Activated naive CD8-positive, alpha-beta T cell treated with anti-CD3 and anti-CD28 coated beads for 36 hours (primary cell): ENCODE data around the gene MGAT4B. TPM values are rescaled to one million over a fixed set of nuclear protein-coding genes. Genes with fewer than 3 reads are reported as not detected.
"Not testable (repeated sequence)": the region's sequence is repeated elsewhere in the genome, so short reads cannot be mapped to it uniquely, and the experiment has no call there.

Experiments used
- DNase-seq: peaks from one replicate; pipeline ENCODE4 v3.0.0; 2021
- H3K27ac Mint-ChIP-seq: one replicate; pipeline ENCODE4 v1.8.0; 2022; ENCODE audit warnings: mild to moderate bottlenecking, moderate library complexity, mixed read lengths
- H3K27me3 Mint-ChIP-seq: one replicate; pipeline ENCODE4 v1.8.0; 2022; ENCODE audit warnings: mild to moderate bottlenecking, mixed read lengths
- H3K36me3 Mint-ChIP-seq: one replicate; pipeline ENCODE4 v1.8.0; 2021; ENCODE audit warnings: mild to moderate bottlenecking, mixed read lengths
- H3K4me1 Mint-ChIP-seq: one replicate; pipeline ENCODE4 v1.8.0; 2021; ENCODE audit warnings: mixed read lengths
- H3K4me3 Mint-ChIP-seq: one replicate; pipeline ENCODE4 v1.8.0; 2022; ENCODE audit warnings: mild to moderate bottlenecking, moderate library complexity, mixed read lengths
- H3K9me3 Mint-ChIP-seq: one replicate; pipeline ENCODE4 v1.8.0; 2022; ENCODE audit warnings: mixed read lengths
- total RNA-seq, 2 experiments: library from RNA; stranded (reverse); gene quantifications; one replicate each; pipeline ENCODE4 v1.2.3, GENCODE V29; 2021

The MGAT4B gene
- 10 to 100 TPM; 67.9 to 71.5 TPM for total RNA-seq

- H3K36me3 Mint-ChIP-seq: peaks cover 17% of the 10 kb centered on the region
- no peaks in the 10 kb centered on the region for H3K27me3 Mint-ChIP-seq
- no peaks in the 10 kb centered on the region for H3K9me3 Mint-ChIP-seq
- peak within 1 kb of the TSS; percentile 63 for H3K27ac Mint-ChIP-seq
- DNase-seq: peak; percentile 80
- H3K4me3 Mint-ChIP-seq: peak within 1 kb of the TSS; percentile 75
- H3K4me1 Mint-ChIP-seq: peaks cover 30% of the 10 kb centered on the region
These were observed at the start of gene MGAT4B for GRCh38 chr5:179806250-179807048. TSS of gene MGAT4B (minus strand) at chr5:179806866. CDS start at chr5:179806583, 283 bp downstream.

DNA sequence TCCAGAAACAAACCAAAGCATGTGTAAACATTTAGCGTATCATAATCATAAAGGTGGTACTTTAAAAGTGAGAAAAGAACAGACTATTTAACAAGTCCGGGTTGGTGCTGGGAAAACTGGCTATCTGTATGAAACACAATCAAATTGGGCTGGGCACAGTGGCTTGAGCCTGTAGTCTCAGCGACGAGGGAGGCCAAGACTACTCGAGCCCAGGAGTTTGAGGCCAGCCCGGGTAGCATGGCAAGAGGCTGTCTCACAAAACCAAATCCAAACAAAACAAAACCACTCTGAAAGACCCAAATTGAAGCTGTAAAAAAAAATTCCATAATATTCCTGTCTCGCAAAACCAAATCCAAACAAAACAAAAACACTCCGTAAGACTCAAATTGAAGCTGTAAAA is 47.7 kb upstream of the MGAT4B start:
- H3K9me3 Mint-ChIP-seq: no peaks in the 10 kb centered on the region
- H3K27ac Mint-ChIP-seq: no peak overlapping the region
- H3K27me3 Mint-ChIP-seq: no peaks in the 10 kb centered on the region
- no peak for DNase-seq
- H3K4me3 Mint-ChIP-seq: no peak overlapping the region
- H3K4me1 Mint-ChIP-seq: peaks cover 10% of the 10 kb centered on the region
- H3K36me3 Mint-ChIP-seq: peaks cover 9% of the 10 kb centered on the region

DNA sequence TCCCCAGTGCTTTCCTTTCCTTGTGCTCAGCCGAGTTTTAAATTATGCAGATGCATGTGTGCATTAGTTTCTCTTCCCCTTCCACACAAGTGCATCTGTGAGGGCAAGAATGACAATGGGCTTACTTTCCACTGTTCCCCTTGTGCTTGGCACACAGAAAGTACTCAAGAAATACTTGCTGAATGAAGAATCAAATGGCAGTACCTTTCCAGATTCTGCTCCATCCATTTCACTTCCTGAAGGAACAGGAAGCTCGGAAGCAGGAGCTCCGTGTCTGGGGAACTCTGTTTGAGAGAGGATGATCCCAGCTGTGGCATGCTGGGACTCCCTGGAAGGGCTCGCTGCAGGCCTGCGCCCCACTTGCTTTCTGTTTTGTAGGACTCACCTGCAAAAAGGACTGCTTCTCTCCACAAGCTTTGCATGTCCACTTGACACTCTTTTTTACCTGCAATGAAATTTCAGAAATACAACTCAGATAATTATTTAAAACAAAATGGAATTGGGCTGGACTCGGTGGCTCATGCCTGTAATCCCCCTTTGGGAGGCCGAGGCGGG is 46.4 kb upstream of the MGAT4B start:
- peaks cover 10% of the 10 kb centered on the region for H3K4me1 Mint-ChIP-seq
- H3K36me3 Mint-ChIP-seq: peaks cover 9% of the 10 kb centered on the region
- H3K9me3 Mint-ChIP-seq: no peaks in the 10 kb centered on the region
- no peak overlapping the region for H3K27ac Mint-ChIP-seq
- H3K27me3 Mint-ChIP-seq: no peaks in the 10 kb centered on the region
- DNase-seq: no peak
- no peak overlapping the region for H3K4me3 Mint-ChIP-seq

GRCh38 chr5:179841621-179842020 is 35.0 kb upstream of the MGAT4B start:
- no peak for DNase-seq
- no peaks in the 10 kb centered on the region for H3K27me3 Mint-ChIP-seq
- H3K27ac Mint-ChIP-seq: no peak overlapping the region
- peaks cover 7% of the 10 kb centered on the region for H3K4me1 Mint-ChIP-seq
- H3K36me3 Mint-ChIP-seq: peaks cover 39% of the 10 kb centered on the region
- H3K9me3 Mint-ChIP-seq: peaks cover 4% of the 10 kb centered on the region
- no peak overlapping the region for H3K4me3 Mint-ChIP-seq

DNA sequence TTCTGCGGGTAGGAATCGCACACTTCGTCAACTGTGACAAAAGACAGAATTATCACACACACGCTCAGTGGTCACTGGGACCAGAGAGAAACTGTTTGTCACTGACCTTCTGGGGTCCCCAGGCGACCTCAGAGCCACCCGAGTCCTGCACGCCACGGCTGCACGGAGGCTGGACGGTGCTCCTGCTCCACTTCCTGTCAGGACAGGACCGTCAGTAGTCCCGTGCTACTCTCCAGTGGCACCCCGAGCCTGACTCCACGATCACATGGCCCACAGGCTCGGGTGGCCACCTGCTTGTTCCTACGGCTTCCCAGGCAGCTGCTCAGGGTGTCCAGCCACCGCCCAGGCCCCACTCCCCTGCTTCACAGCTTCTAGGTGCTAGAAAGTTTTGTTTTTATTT is 34.1 kb upstream of the MGAT4B start:
- Mint-ChIP-seq H3K4me3 (no peak overlapping the region), H3K36me3 (peaks cover 41% of the 10 kb centered on the region), H3K27ac (no peak overlapping the region), H3K9me3 (peaks cover 4% of the 10 kb centered on the region), H3K27me3 (no peaks in the 10 kb centered on the region), H3K4me1 (peaks cover 14% of the 10 kb centered on the region)
- DNase-seq: no peak

- Mint-ChIP-seq H3K36me3 (peaks cover 41% of the 10 kb centered on the region), H3K27ac (no peak overlapping the region), H3K9me3 (peaks cover 4% of the 10 kb centered on the region), H3K4me3 (no peak overlapping the region), H3K4me1 (peaks cover 14% of the 10 kb centered on the region), H3K27me3 (no peaks in the 10 kb centered on the region)
- no peak for DNase-seq
These were observed 33.7 kb upstream of the MGAT4B start for GRCh38 chr5:179840321-179840720.

- H3K27me3 Mint-ChIP-seq: no peaks in the 10 kb centered on the region
- H3K4me1 Mint-ChIP-seq: peaks cover 14% of the 10 kb centered on the region
- no peak for DNase-seq
- peaks cover 39% of the 10 kb centered on the region for H3K36me3 Mint-ChIP-seq
- H3K9me3 Mint-ChIP-seq: no peaks in the 10 kb centered on the region
- H3K4me3 Mint-ChIP-seq: no peak overlapping the region
- H3K27ac Mint-ChIP-seq: no peak overlapping the region
These were observed 32.9 kb upstream of the MGAT4B start for GRCh38 chr5:179839328-179840256.

- H3K4me1 Mint-ChIP-seq: peaks cover 18% of the 10 kb centered on the region
- no peaks in the 10 kb centered on the region for H3K27me3 Mint-ChIP-seq
- peaks cover 43% of the 10 kb centered on the region for H3K36me3 Mint-ChIP-seq
- DNase-seq: no peak
- H3K9me3 Mint-ChIP-seq: no peaks in the 10 kb centered on the region
- no peak overlapping the region for H3K4me3 Mint-ChIP-seq
- H3K27ac Mint-ChIP-seq: peak overlapping the region; percentile 87
These were observed 30.7 kb upstream of the MGAT4B start for GRCh38 chr5:179837076-179838011.

DNA sequence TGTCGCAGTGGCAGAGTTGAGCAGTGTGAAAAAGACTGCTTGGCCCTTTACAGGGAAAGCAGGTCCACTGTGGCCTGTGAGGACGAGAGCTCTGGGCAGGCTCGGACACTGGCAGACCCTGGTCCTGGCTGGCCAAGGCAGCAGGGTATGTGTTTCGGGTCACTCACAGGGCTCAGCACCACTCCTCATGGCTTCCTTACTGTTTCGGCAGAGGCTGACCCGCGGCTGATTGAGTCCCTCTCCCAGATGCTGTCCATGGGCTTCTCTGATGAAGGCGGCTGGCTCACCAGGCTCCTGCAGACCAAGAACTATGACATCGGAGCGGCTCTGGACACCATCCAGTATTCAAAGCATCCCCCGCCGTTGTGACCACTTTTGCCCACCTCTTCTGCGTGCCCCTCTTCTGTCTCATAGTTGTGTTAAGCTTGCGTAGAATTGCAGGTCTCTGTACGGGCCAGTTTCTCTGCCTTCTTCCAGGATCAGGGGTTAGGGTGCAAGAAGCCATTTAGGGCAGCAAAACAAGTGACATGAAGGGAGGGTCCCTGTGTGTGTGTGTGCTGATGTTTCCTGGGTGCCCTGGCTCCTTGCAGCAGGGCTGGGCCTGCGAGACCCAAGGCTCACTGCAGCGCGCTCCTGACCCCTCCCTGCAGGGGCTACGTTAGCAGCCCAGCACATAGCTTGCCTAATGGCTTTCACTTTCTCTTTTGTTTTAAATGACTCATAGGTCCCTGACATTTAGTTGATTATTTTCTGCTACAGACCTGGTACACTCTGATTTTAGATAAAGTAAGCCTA is 29.8 kb upstream of the MGAT4B start:
- Mint-ChIP-seq H3K9me3 (no peaks in the 10 kb centered on the region), H3K27me3 (no peaks in the 10 kb centered on the region), H3K4me3 (peak overlapping the region; percentile 36), H3K36me3 (peaks cover 46% of the 10 kb centered on the region), H3K4me1 (peaks cover 19% of the 10 kb centered on the region), H3K27ac (peak overlapping the region; percentile 87)
- peak; percentile 69 for DNase-seq

- Mint-ChIP-seq H3K36me3 (peaks cover 49% of the 10 kb centered on the region), H3K4me1 (peaks cover 23% of the 10 kb centered on the region)
- not testable (repeated sequence) for H3K27me3 Mint-ChIP-seq, H3K4me3 Mint-ChIP-seq, H3K9me3 Mint-ChIP-seq, DNase-seq, H3K27ac Mint-ChIP-seq
These were observed 28.2 kb upstream of the MGAT4B start for GRCh38 chr5:179834871-179835270.

GRCh38 chr5:179834120-179834519 is 27.5 kb upstream of the MGAT4B start:
- Mint-ChIP-seq H3K36me3 (peaks cover 49% of the 10 kb centered on the region), H3K4me1 (peaks cover 23% of the 10 kb centered on the region), H3K4me3 (no peak overlapping the region), H3K27ac (no peak overlapping the region), H3K27me3 (no peaks in the 10 kb centered on the region), H3K9me3 (no peaks in the 10 kb centered on the region)
- DNase-seq: no peak

DNA sequence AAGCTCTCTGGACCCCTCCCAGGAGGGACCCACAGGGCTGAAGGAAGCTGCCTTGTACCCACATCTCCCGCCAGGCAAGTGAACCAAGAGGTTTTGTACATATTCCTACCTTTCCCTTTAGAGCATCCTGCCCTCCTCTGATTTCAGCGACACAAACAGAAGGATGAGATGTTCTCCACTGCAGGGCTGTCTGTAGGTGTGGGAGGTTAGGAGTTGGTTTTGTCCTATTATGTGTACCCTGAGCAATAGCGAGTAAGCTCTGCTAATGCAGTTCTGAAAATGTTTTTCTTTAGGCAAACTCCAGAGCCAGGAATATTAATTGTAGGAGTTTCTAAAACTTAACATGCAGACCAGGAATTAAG is 27.0 kb upstream of the MGAT4B start:
- Mint-ChIP-seq H3K4me3 (no peak overlapping the region), H3K36me3 (peaks cover 52% of the 10 kb centered on the region), H3K9me3 (no peaks in the 10 kb centered on the region), H3K27ac (peak overlapping the region; percentile 47), H3K4me1 (peaks cover 23% of the 10 kb centered on the region), H3K27me3 (no peaks in the 10 kb centered on the region)
- no peak for DNase-seq

GRCh38 chr5:179833056-179833708 is 26.5 kb upstream of the MGAT4B start:
- peak overlapping the region; percentile 47 for H3K27ac Mint-ChIP-seq
- H3K4me3 Mint-ChIP-seq: no peak overlapping the region
- H3K27me3 Mint-ChIP-seq: no peaks in the 10 kb centered on the region
- no peak for DNase-seq
- no peaks in the 10 kb centered on the region for H3K9me3 Mint-ChIP-seq
- H3K4me1 Mint-ChIP-seq: peaks cover 23% of the 10 kb centered on the region
- H3K36me3 Mint-ChIP-seq: peaks cover 48% of the 10 kb centered on the region
